Subcutaneous adipose tissue (tissue), 4 donors: ENCODE measurements around the gene RNF152. TPM values are rescaled to one million over a fixed set of nuclear protein-coding genes. Genes with fewer than 3 reads are reported as not detected.

ENCODE experiments used
- total RNA-seq, 4 donors: library from RNA; depleted of rRNA; stranded (reverse); fragments of >200 nt; gene quantifications; one replicate each; pipeline ENCODE4 v1.1.0, GENCODE V29; 2016
- TF ChIP-seq, protein P1 (sequence below): fragments of 450-650 bp; IDR thresholded peaks from one replicate; pipeline ENCODE4 v1.5.1; 2016; ENCODE audit warnings: low read depth, mild to moderate bottlenecking, control low read depth, antibody characterized with exemption, moderate library complexity

RNF152 gene
- total RNA-seq, 4 donors from 2014 or later = 11.7 to 19.6 (median 17.0) TPM

DNA sequence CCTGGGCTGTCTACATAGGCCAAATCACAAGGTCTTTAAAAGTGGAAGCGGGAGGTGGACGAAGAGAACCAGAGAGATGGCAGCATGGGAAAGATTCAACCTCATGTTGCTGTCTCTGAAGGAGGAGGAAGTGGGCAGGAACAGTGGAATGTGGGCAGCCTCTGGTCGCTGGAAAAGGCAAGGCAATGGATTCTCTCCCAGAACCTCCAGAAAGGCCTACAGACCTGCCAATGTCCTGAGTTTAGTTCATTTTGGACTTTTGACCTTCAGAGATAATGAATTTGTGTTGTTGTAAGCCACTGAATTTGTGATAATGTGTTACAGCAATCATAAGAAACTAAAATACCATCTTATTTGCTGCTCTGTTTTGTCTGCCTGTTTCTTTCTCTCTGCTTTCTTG is 122.5 kb downstream of the RNF152 start:
- TF ChIP-seq, protein P1, sequence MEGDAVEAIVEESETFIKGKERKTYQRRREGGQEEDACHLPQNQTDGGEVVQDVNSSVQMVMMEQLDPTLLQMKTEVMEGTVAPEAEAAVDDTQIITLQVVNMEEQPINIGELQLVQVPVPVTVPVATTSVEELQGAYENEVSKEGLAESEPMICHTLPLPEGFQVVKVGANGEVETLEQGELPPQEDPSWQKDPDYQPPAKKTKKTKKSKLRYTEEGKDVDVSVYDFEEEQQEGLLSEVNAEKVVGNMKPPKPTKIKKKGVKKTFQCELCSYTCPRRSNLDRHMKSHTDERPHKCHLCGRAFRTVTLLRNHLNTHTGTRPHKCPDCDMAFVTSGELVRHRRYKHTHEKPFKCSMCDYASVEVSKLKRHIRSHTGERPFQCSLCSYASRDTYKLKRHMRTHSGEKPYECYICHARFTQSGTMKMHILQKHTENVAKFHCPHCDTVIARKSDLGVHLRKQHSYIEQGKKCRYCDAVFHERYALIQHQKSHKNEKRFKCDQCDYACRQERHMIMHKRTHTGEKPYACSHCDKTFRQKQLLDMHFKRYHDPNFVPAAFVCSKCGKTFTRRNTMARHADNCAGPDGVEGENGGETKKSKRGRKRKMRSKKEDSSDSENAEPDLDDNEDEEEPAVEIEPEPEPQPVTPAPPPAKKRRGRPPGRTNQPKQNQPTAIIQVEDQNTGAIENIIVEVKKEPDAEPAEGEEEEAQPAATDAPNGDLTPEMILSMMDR = no peak

DNA sequence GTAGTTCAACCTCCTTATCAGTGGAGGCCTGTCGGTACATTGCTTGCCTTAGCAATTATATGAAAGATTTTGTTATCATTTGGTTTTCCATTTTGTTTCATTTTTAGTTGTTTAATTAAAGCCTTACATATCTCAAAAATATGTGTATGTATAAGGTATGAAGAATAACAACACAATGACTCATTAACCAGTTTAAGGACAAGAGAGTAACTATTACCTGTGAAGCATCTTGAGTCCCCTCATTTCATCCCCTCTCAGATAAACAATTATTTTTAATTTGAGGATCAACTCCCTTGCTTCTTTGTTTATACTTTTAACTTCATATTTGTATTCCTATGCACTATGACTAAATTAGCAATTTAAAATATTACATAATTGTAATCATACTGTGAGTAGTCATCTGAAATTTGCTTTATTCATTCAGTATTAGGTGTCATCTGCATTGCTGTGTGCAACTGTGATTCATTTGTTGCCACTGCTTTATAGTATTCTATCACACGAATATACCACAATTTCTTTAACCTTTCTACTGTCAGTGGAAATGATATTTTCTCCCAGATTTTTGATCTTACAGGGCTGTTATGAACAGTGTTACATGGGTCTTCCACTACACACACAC is 126.4 kb downstream of the RNF152 start:
- TF ChIP-seq, protein P1 = no peak

DNA sequence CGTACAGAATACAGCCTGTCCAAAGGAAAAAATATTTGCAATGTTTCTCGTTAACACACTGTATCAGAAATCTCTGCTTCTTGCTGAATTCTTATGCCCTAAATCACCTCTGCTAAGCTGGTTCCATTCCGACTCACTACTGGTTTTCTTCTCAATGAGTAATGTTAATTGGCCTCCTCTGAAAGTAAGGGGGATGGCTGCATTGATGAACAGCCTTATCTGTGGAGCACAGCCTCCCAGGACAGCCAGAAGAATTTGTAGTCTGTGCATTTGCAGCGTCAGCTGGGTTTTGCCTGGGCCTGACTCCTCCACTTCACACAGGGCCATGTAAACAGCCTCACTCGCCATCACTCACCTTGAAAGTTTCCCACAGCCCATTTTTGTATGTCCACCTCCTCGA is 127.7 kb downstream of the RNF152 start:
- TF ChIP-seq, protein P1 = no peak

DNA sequence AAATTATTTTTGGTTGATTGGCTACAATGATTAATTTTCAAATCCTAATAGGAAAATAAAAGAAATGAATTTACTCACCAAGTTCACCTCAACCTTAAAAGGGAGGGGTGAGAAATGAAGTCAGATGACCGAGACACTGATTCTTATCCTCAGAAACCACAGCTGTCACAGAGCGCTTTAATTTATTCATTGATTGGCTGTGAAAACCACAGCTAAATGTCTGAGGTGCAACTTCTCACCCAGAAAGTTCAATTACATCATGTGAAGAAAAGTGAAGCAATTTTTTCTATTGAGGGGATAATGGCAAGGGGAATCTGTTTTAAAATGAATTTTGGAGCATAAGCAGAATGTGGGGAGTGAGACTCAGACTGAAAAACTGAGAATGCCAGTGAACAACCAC is 128.4 kb downstream of the RNF152 start:
- TF ChIP-seq, protein P1 = no peak

DNA sequence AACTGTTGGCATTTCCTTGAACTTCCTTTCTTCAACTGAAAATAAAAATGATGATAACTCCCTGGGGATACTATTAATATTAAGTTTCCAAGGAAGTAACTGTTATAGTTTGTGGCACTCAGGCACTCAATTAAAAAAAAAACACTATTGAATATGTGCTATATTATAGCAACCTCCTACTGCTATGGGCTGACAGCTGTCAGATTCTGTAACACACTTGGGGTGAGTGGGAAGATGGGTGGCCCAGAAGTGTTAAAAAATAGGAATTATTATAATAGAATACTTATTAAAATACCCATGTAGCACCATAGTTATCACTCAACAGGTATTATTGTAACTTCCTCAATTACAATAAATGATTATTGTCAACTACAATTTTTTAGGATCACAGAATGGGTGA is 130.9 kb downstream of the RNF152 start:
- TF ChIP-seq, protein P1 = no peak
